ENCODE measurements around the gene SOCS3.
A peak's percentile ranks its signal among the peaks of the same experiment; 100 is the strongest.

The SOCS3 gene

GRCh38 chr17:78367193-78367592 is 7.3 kb upstream of the SOCS3 start:
- DNase-seq (ENCODE audit: low spot score) = no peak

DNA sequence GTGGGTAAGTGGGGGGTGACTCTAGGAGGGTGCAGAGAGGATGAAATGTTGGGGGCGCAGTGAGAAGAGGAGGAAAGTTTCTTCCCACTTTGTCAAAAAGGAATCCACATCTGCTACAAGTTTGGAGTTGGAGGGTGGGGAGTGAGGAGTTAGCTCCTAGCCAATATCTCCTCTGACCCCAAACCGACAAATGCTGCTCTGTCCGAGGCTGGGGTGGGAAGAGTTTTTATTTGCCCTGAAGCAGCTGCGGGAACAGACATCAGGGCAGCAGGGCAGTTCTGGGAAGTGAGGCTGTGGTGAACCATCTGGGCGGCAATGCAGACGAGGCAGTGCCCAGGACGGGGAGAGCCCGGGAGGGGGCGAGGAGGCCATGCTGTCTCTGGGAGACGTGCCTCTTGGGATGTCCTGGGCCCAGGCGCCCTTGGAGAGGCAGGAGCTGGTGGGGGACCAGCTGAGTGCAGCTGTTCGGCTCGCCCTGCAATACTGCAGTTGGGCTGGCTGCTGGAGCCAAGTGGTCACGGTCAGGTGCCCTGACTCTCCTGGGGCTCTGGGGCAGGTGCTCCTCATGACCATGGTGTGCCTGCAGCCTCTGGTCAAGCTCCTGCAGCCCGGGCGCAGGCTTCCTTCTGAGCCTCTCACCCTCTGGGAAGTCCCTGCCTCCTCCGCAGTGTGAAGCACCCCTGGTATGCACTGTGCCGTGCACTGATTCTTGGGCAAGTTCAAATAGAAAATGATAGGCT is 6.4 kb upstream of the SOCS3 start:
- DNase-seq (ENCODE audit: low spot score) = no peak

DNA sequence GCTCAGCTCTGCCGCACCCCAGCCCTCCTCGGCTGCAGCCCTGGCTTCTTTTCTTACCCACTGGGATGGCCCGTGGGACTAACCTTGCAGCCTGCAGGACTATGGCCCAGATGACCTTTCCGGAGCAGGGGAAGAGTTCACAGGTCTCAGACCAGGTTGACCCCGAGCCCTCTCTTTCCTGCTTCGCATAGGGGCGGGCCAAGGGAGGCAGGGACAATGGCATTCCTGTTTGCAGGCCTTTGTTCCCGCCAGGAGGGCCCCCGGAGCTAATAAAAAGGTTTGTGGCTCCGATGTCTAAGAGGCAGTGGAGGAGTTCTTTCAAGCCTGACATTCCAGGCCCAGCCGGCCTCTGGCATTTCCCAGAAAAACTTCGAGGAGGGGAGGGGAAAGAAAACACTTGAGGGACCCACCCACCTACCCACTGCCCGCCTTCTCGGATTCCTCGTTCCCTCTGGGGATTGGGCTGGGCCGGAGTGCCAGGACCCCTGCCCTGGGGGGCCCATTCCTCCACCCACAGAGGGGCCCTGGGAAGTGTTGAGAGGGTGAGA is 5.8 kb upstream of the SOCS3 start:
- no peak for DNase-seq (ENCODE audit: low spot score)

- no peak for DNase-seq (ENCODE audit: low spot score)
Measured at GRCh38 chr17:78364436-78365281, 4.8 kb upstream of the SOCS3 start.

GRCh38 chr17:78362671-78363070 is 2.8 kb upstream of the SOCS3 start:
- no peak for DNase-seq (ENCODE audit: low spot score)

GRCh38 chr17:78362232-78362631 is 2.4 kb upstream of the SOCS3 start:
- DNase-seq (ENCODE audit: low spot score) = no peak

DNA sequence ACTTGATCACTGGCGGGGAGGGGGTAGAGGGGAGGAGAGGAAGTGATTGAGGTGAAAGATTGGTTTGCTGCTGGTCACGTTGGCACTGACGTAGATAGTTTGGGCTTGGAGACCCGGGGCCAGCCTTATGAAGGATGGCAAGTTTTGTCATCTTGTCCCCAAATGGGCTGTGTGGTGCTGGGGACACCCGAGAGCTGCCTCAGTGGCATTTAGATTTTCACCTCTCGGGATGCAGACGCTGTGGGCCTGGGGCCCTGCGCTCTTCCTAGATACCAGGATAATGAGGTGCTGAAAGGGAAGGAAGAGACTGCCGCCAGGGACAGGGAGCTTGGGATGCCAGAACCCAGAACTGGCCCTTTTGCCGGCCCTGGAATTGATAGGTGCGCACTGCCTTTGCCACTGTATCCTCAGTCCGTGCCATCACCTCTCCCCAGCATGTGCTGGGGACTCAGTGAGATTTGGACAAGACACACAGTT is 1.4 kb upstream of the SOCS3 start:
- no peak for DNase-seq (ENCODE audit: low spot score)

GRCh38 chr17:78360371-78361224 is 721 bp upstream of the SOCS3 start:
- peak; percentile 66 for DNase-seq (ENCODE audit: low spot score)

GRCh38 chr17:78359321-78359996 is 418 bp downstream of the SOCS3 start:
- no peak for DNase-seq (ENCODE audit: low spot score)

DNA sequence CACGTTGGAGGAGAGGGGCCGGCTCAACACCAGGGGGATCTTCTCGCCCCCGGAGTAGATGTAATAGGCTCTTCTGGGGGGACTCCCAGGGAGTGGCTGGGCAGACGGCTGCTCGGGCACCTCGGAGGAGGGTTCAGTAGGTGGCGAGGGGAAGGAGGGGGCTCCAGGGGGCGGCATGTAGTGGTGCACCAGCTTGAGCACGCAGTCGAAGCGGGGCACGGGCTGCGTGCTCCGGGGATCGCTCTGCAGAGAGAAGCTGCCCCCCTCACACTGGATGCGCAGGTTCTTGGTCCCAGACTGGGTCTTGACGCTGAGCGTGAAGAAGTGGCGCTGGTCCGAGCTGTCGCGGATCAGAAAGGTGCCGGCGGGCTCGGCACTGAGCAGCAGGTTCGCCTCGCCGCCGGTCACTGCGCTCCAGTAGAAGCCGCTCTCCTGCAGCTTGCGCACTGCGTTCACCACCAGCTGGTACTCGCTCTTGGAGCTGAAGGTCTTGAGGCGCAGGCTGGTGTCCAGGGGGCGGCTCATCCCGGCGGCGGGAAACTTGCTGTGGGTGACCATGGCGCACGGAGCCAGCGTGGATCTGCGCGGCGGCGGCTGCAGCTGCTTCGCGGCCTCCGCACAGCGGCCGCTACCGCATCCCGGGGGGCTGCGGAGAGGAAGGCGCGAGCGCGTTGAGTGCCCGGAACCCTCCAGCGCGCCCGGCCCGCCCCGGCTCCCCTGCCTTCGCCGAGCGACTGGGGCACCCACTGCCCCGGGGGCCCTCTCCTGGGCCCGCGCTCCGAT is 1.1 kb downstream of the SOCS3 start:
- DNase-seq (ENCODE audit: low spot score) = no peak

DNA sequence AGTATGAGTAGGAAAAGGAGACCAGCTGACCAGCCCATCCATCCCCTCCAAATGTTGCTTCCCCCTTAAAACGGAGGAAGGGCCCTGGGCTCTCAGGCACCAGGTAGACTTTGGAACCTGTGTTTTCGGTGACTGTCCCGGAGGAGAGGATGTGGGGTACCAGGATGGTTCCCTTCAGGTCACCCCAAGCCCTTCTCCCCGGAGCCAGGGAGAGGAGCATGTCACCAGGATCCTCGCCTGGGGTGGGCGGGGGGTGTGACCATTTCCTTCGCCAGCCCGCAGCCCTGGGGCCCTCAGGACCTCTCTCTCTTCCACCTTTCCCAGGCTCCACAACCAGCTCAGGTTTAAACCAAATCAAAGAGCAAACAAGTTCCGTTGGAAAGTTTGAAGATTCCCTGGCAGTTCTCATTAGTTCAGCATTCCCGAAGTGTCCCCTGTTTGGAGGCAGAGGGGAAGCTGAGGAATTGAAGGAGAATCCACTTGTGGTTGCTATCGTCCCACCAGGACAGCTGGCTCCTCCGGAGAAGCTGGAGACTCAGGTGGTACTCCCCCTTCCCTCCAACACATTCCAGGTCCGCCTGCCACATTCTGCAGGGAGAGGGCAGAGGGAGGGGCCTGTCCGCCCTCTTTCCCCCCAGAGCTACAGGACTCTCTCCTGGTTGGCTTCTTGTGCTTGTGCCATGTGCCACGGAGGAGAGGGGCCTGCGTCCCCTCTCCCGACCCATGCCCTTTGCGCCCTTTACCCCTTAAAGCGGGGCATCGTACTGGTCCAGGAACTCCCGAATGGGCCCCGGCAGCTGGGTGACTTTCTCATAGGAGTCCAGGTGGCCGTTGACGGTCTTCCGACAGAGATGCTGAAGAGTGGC is 2.0 kb downstream of the SOCS3 start:
- no peak for DNase-seq (ENCODE audit: low spot score)

DNA sequence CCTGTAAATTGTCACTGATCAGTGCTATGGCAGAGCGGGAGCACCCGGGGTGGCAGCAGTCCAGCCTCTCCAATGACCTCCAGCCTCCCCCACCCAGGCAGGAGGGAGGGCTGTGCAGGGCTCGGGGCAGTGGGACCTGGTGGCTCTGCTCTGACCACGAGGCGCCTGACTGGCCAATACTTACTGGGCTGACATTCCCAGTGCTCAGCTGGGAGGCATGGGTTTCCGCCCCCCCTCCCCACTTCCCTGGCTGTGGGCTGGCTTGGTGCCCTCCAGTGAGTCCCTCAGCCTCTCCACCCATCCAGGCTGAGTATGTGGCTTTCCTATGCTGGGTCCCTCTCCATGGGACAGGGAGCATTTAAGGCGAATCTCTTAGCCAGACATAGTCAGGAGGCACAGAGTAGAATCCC is 2.7 kb downstream of the SOCS3 start:
- peak; percentile 38 for DNase-seq (ENCODE audit: low spot score)

DNA sequence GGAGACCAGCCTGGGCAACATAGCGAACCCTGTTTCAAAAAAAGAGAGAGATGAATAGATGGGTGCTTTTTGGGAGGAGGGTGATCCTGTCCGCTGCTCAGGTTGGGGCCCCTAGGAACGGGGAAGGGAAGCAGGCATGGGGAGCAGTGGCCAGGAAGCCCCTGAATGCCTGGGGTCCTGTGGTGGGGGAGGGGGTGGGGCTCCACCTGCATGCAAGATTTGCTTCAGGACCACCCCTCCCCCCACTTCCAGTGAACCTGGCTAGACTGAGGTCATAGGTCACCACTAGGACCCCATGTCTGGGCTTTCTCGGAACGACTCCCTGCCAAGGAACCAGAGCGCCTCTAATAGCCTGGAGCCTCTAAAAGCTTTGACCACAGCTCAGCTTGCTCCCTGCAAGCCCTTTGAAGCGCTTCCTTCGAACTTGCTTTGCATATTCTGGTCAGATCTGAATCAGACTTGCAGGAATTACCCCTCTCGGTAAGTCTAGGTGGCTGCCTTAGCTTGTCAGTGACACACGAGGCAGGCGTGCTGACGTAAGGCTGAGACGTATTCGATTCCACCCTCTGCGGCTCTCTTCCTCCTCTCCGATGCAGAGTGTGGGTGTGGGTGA is 3.7 kb downstream of the SOCS3 start:
- no peak for DNase-seq (ENCODE audit: low spot score)

DNA sequence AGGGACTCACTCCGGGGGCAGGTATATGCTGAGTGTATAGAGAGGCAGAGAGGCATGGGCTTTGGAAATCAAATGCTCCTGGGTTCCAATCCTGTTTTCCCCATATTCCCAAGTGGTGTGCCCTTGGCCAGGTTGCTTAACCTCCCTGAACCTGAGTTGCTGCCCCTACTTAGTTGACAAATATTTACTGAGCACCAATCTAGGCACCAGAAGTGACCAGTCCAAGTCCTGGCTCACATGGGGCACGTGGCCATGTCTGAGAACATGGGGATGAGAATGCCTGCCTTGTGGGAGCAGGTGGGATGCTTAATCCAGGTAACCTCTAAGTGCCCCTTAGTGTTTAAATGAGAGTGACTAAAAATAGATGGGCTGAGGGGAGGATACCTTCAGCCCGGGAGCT is 4.2 kb downstream of the SOCS3 start:
- no peak for DNase-seq (ENCODE audit: low spot score)

DNA sequence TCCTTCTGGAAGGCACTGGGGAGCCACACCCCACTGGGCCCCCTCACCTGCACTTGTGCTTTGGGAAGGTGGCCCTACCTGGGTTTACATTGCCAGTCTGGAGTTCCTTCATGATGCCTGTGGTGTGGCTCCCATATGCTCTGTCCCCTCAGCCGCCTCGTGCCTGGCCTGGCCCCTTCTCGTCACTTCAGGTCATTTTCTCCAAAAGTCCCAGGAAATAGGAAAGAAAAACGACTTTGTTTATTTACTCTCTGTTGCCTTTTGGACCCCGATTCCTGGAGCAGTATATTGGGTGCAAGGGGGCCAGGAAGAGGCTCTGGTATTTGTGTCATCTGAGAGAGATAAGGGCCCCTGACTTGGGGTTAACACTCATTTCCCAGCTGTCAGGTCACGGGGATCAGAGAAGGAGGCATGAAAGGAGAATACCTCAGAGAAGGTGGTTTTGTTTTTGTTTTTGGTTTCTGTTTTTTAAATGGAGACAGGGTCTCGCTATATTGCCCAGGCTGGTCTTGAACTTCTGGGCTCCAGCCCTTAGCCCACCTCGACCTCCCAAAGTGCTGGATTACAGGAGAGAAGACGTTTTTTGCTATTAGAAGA is 4.7 kb downstream of the SOCS3 start:
- no peak for DNase-seq (ENCODE audit: low spot score)

- no peak for DNase-seq (ENCODE audit: low spot score)
Measured at GRCh38 chr17:78353834-78354233, 6.0 kb downstream of the SOCS3 start.

DNA sequence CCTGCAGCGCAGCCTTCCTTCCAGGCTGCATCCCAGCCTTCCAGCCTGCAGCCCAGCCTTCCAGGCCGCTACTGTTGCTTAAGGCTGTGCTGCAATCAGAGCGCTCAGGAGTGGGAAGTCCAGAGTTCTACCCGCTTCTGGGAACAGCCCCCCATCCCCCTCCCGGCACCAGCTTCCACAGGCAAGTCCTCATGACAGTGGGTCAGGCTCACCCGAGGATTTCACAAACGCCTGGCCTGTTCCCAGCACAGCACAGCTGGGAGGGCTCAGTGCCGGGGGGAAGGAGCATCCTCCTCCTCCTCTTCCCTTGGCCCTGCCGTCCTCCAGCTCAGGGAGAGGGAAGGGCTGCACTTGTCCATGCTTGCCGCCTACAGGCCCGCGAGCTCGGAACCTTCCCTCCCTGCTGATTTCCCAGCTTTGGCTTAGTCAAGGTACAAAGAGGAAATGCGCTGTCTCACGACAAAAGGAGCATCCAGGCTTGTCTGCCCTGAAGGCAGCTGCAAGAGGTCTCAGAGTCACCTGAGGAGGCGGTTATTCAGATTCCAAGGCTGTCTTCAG is 8.3 kb downstream of the SOCS3 start:
- peak; percentile 91 for DNase-seq (ENCODE audit: low spot score)

DNA sequence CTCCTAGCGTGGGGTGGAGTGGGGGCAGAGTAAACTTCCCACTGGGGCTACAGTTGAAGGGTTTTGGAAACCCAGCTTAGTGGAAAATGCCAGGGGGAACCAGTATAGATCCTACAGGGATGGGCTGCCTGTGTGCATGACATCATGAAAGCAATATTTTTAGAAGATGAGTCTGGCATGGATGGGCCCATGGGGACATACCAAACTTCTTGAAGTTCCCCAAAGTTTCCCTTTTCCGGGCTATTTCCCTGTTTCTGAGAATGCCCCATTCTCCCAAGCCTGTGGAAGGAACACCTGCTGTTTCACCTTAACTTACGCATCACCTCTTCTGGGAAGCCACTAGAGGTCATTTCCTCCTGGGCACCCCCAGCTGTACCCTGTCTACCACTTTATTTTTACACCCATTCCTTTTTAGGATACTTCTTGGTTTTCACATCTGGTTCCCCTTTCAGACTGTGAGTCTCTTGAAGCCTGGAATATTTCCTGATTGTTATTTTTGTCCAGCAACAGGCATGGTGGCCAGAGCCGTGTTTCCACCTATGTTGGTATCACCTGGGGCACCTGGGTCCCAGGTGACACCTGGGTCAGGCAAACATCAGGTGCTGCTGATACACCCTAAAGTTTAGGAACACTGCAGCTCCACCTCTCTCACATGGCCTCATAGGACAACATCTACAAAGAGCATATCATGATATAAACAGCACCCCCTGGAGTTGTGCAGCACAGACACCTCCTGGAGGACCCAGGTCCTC is 9.8 kb downstream of the SOCS3 start:
- no peak for DNase-seq (ENCODE audit: low spot score)

All from pons (tissue), 1 donor.